Measurements from ENCODE around the gene SPPL3. TPM values are rescaled to one million over a fixed set of nuclear protein-coding genes. Genes with fewer than 3 reads are reported as not detected.

Gene SPPL3
- total RNA-seq, 1 donor = 10.9 TPM

- H3K27me3 ChIP-seq (ENCODE audit: insufficient read depth, low read length) = no peaks in the 10 kb centered on the region
- H4K20me1 ChIP-seq (ENCODE audit: insufficient read depth, low read length) = peaks cover 11% of the 10 kb centered on the region
- H3K4me1 ChIP-seq (ENCODE audit: insufficient read depth, low read length) = peaks cover 11% of the 10 kb centered on the region
- H3K4me2 ChIP-seq (ENCODE audit: insufficient read depth, low read length) = no peak overlapping the region
- H3K9me3 ChIP-seq (ENCODE audit: low read depth, low read length) = no peaks in the 10 kb centered on the region
- TF ChIP-seq CTCF (IDR thresholded peaks at IDR 0.05; ENCODE audit: extremely low read depth, low read depth, low read length) = no peak
- H2AFZ ChIP-seq (ENCODE audit: low read length) = no peak overlapping the region
- peaks cover 27% of the 10 kb centered on the region for H3K36me3 ChIP-seq (ENCODE audit: insufficient read depth, low read length)
- H3K27ac ChIP-seq (ENCODE audit: low read depth, low read length) = no peak overlapping the region
- peaks cover 32% of the 10 kb centered on the region for H3K79me2 ChIP-seq (ENCODE audit: insufficient read depth, low read length)
- no peak for DNase-seq (ENCODE audit: insufficient read length, low spot score, missing footprints)
- H3K4me3 ChIP-seq (ENCODE audit: insufficient read depth, low read length) = no peak overlapping the region
Observed at GRCh38 chr12:120712610-120713009, 191.5 kb downstream of the SPPL3 start.

Other genes with a start within 250 kb of the SPPL3 start
- 85.2 and 89.8 TPM in 2 replicates for gene MLEC, start 217.2 kb downstream of the SPPL3 start, total RNA-seq
- 23.2 and 24.5 TPM in 2 replicates for gene UNC119B, start 193.9 kb downstream of the SPPL3 start, total RNA-seq
- 10.5 and 12.7 TPM in 2 replicates for gene ACADS, start 178.5 kb downstream of the SPPL3 start, total RNA-seq
- not detected in 2 replicates for gene HNF1A, start 74.2 kb upstream of the SPPL3 start, total RNA-seq
- gene C12orf43, start 112.1 kb upstream of the SPPL3 start, total RNA-seq = 11.8 and 15.2 TPM in 2 replicates
- 0.72 and 1.2 TPM in 2 replicates for gene OASL, start 134.9 kb upstream of the SPPL3 start, total RNA-seq
- 3.8 and 4.0 TPM in 2 replicates for gene P2RX7, start 228.5 kb upstream of the SPPL3 start, total RNA-seq

Data from osteoblast (primary cell).